ENCODE results near the gene DDX47. TPM values are rescaled to one million over a fixed set of nuclear protein-coding genes. Genes with fewer than 3 reads are reported as not detected.

DDX47 gene
- total RNA-seq, 1 experiment from 2014 or later, result 90.4 TPM

DNA sequence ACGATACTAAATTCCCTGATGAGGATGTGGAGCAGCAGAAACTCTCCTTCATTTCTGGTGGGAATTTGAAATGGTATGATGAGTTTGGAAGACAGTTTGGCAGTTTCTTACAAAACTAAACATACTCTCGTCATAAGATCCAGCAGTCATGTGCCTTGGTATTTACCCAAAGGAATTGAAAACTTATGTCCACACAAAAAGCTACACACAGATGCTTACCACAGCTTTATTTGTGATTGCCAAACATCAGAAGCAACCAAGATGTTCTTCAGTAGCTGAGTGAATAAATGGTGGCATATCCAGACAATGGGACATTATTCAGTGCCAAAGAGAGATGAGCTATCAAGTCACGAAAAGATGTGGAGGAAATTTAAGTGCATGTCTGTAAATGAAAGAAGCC, 38.4 kb upstream of the DDX47 start:
- Histone ChIP-seq H3K4me3 (ENCODE audit: low read depth, low read length, poor library complexity, severe bottlenecking) (no peak overlapping the region), H3K27me3 (replicated peaks; ENCODE audit: insufficient read depth, low read depth, low read length, poor library complexity) (no peaks in the 10 kb centered on the region), H3K4me1 (ENCODE audit: insufficient read depth, low read length, poor library complexity, severe bottlenecking) (peaks cover 5% of the 10 kb centered on the region), H3K9me3 (ENCODE audit: low read depth, low read length, poor library complexity, severe bottlenecking) (no peaks in the 10 kb centered on the region), H3K27ac (ENCODE audit: low read depth, low read length, poor library complexity, severe bottlenecking) (no peak overlapping the region), H3K36me3 (ENCODE audit: insufficient read depth, low read length, poor library complexity, severe bottlenecking) (no peaks in the 10 kb centered on the region)
- no peak for DNase-seq (ENCODE audit: low spot score)
- ChIA-PET CTCF (no interaction called here), POLR2A (ENCODE audit: low non-redundant PET) (no interaction called here)
- no TSS peak for BruUV-seq (replicated peaks)
- TF ChIP-seq CTCF (conservative IDR thresholded peaks at IDR 0.05; ENCODE audit: low read depth, low read length) (no peak), EZH2 (IDR thresholded peaks at IDR 0.05; ENCODE audit: borderline replicate concordance, low read depth, low read length, poor library complexity, severe bottlenecking) (no peak)
- intact Hi-C loops (cut with micrococcal nuclease; ENCODE audit: unreplicated experiment), result no loop called here

- no TSS peak for BruUV-seq (replicated peaks)
These were observed 36.9 kb upstream of the DDX47 start for GRCh38 chr12:12776261-12776660.

GRCh38 chr12:12777092-12777491, 36.1 kb upstream of the DDX47 start:
- Histone ChIP-seq H3K4me3 (ENCODE audit: low read depth, low read length, poor library complexity, severe bottlenecking) (no peak overlapping the region), H3K9me3 (ENCODE audit: low read depth, low read length, poor library complexity, severe bottlenecking) (no peaks in the 10 kb centered on the region), H3K27ac (ENCODE audit: low read depth, low read length, poor library complexity, severe bottlenecking) (no peak overlapping the region), H3K27me3 (replicated peaks; ENCODE audit: insufficient read depth, low read depth, low read length, poor library complexity) (no peaks in the 10 kb centered on the region), H3K36me3 (ENCODE audit: insufficient read depth, low read length, poor library complexity, severe bottlenecking) (no peaks in the 10 kb centered on the region), H3K4me1 (ENCODE audit: insufficient read depth, low read length, poor library complexity, severe bottlenecking) (peaks cover 6% of the 10 kb centered on the region)
- no TSS peak for BruUV-seq (replicated peaks)
- TF ChIP-seq EZH2 (IDR thresholded peaks at IDR 0.05; ENCODE audit: borderline replicate concordance, low read depth, low read length, poor library complexity, severe bottlenecking), result no peak
- no peak for TF ChIP-seq CTCF (conservative IDR thresholded peaks at IDR 0.05; ENCODE audit: low read depth, low read length)
- no peak for DNase-seq (ENCODE audit: low spot score)
- POLR2A ChIA-PET (ENCODE audit: low non-redundant PET), result no interaction called here
- intact Hi-C loops (cut with micrococcal nuclease; ENCODE audit: unreplicated experiment), result no loop called here
- CTCF ChIA-PET, result no interaction called here

More at GRCh38 chr12:12776261-12776660, 36.9 kb upstream of the DDX47 start:
- DNase-seq (ENCODE audit: low spot score), result no peak
- intact Hi-C loops (cut with micrococcal nuclease; ENCODE audit: unreplicated experiment), result no loop called here
- Histone ChIP-seq H3K27ac (ENCODE audit: low read depth, low read length, poor library complexity, severe bottlenecking) (no peak overlapping the region), H3K4me1 (ENCODE audit: insufficient read depth, low read length, poor library complexity, severe bottlenecking) (peaks cover 6% of the 10 kb centered on the region), H3K36me3 (ENCODE audit: insufficient read depth, low read length, poor library complexity, severe bottlenecking) (no peaks in the 10 kb centered on the region), H3K4me3 (ENCODE audit: low read depth, low read length, poor library complexity, severe bottlenecking) (no peak overlapping the region), H3K27me3 (replicated peaks; ENCODE audit: insufficient read depth, low read depth, low read length, poor library complexity) (no peaks in the 10 kb centered on the region), H3K9me3 (ENCODE audit: low read depth, low read length, poor library complexity, severe bottlenecking) (no peaks in the 10 kb centered on the region)
- ChIA-PET CTCF (no interaction called here), POLR2A (ENCODE audit: low non-redundant PET) (no interaction called here)
- TF ChIP-seq EZH2 (IDR thresholded peaks at IDR 0.05; ENCODE audit: borderline replicate concordance, low read depth, low read length, poor library complexity, severe bottlenecking) (no peak), CTCF (conservative IDR thresholded peaks at IDR 0.05; ENCODE audit: low read depth, low read length) (no peak)
